ENCODE results near the gene WFDC11.
"Not testable (repeated sequence)": the region's sequence is repeated elsewhere in the genome, so short reads cannot be mapped to it uniquely, and the experiment has no call there.

DNA sequence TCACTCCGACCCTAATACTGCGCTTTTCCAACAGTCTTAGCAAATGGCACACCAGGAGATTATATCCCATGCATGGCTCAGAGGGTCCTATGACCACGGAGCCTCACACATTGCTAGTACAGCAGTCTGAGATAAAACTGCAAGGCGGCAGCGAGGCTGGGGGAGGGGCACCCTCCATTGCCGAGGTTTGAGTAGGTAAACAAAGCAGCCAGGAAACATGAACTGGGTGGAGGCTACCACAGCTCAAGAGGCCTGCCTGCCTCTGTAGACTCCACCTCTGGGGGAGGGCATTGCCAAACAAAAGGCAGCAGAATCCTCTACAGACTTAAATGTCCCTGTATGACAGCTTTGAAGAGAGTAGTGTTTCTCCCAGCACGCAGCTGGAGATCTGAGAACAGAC lies 18.3 kb downstream of the WFDC11 start:
- not testable (repeated sequence) for TF ChIP-seq CTCF (IDR thresholded peaks at IDR 0.05; ENCODE audit: low read depth, low read length); MYC (IDR thresholded peaks at IDR 0.05; ENCODE audit: low read depth, low read length); POLR2A (IDR thresholded peaks at IDR 0.05; ENCODE audit: extremely low read depth, insufficient read length)

Measured in NB4 (cell line).